ENCODE results near the gene PAX8. TPM values are rescaled to one million over a fixed set of nuclear protein-coding genes. Genes with fewer than 3 reads are reported as not detected.

The PAX8 gene
- total RNA-seq, 2 experiments from 2014 or later: 1.6 to 2.6 TPM

DNA sequence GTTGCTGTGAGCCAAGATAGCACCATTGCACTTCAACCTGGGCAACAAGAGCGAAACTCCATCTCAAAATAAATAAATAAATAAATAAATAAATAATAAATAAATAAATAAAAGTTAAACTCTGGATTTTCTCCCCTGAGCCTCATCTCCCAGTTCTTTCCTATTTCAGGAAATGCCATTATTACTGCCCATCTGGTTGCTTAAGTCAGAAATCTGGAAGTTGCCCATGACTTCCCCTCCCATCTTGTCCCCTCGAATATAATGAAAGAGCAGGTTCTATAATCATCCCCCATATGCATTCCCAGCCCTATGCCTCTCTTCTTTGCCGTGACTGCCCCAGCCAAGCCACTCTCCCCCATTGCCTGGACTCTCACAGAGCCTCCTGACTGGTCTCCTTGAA lies 109.1 kb downstream of the PAX8 start:
- peaks cover 7% of the 10 kb centered on the region for H3K79me2 ChIP-seq (ENCODE audit: insufficient read depth, low read depth, low read length)
- no TSS peak for BruUV-seq (replicated peaks)
- H3K4me3 ChIP-seq (ENCODE audit: low read depth, low read length, poor library complexity, severe bottlenecking): no peak overlapping the region
- intact Hi-C loops (cut with micrococcal nuclease; ENCODE audit: unreplicated experiment): no loop called here
- no peak for DNase-seq (ENCODE audit: low spot score)
- TF ChIP-seq CTCF (conservative IDR thresholded peaks at IDR 0.05; ENCODE audit: low read length) (no peak), EZH2phosphoT487 (IDR thresholded peaks at IDR 0.05; ENCODE audit: borderline replicate concordance, low read depth, low read length) (no peak)
- no peaks in the 10 kb centered on the region for H3K9me3 ChIP-seq (ENCODE audit: low read length)
- no peaks in the 10 kb centered on the region for H3K9me2 ChIP-seq (ENCODE audit: insufficient read depth, low read length)
- no peaks in the 10 kb centered on the region for H4K20me1 ChIP-seq (ENCODE audit: insufficient read depth, low read length)
- peaks cover 19% of the 10 kb centered on the region for H3K4me1 ChIP-seq (ENCODE audit: insufficient read depth, low read length, poor library complexity, severe bottlenecking)
- POLR2A ChIA-PET: no interaction called here
- no peak overlapping the region for H3K27ac ChIP-seq (ENCODE audit: low read depth, low read length, poor library complexity, severe bottlenecking)
- no peaks in the 10 kb centered on the region for H3K36me3 ChIP-seq (ENCODE audit: insufficient read depth, low read length)
- CTCF ChIA-PET (ENCODE audit: unreplicated experiment): no interaction called here
- no peak overlapping the region for H2AFZ ChIP-seq (ENCODE audit: low read length)
- no peak overlapping the region for H3K4me2 ChIP-seq (ENCODE audit: low read length)

GRCh38 chr2:113169002-113169530 lies 109.7 kb downstream of the PAX8 start:
- intact Hi-C loops (cut with micrococcal nuclease; ENCODE audit: unreplicated experiment): no loop called here
- TF ChIP-seq EZH2phosphoT487 (IDR thresholded peaks at IDR 0.05; ENCODE audit: borderline replicate concordance, low read depth, low read length) (no peak), CTCF (conservative IDR thresholded peaks at IDR 0.05; ENCODE audit: low read length) (no peak)
- H3K4me3 ChIP-seq (ENCODE audit: low read depth, low read length, poor library complexity, severe bottlenecking): no peak overlapping the region
- no peak overlapping the region for H3K27ac ChIP-seq (ENCODE audit: low read depth, low read length, poor library complexity, severe bottlenecking)
- BruUV-seq (replicated peaks): no TSS peak
- ChIA-PET CTCF (ENCODE audit: unreplicated experiment) (no interaction called here), POLR2A (no interaction called here)
- peaks cover 2% of the 10 kb centered on the region; the same call in 1 of the 2 replicates for H3K79me2 ChIP-seq (ENCODE audit: insufficient read depth, low read depth, low read length)
- H3K36me3 ChIP-seq (ENCODE audit: insufficient read depth, low read length): no peaks in the 10 kb centered on the region
- H3K9me2 ChIP-seq (ENCODE audit: insufficient read depth, low read length): no peaks in the 10 kb centered on the region
- H3K9me3 ChIP-seq (ENCODE audit: low read length): no peaks in the 10 kb centered on the region
- no peak overlapping the region for H3K4me2 ChIP-seq (ENCODE audit: low read length)
- DNase-seq (ENCODE audit: low spot score): no peak
- H2AFZ ChIP-seq (ENCODE audit: low read length): no peak overlapping the region
- no peaks in the 10 kb centered on the region for H4K20me1 ChIP-seq (ENCODE audit: insufficient read depth, low read length)
- peaks cover 19% of the 10 kb centered on the region for H3K4me1 ChIP-seq (ENCODE audit: insufficient read depth, low read length, poor library complexity, severe bottlenecking)

GRCh38 chr2:113167962-113168340 lies 110.8 kb downstream of the PAX8 start:
- H3K9me2 ChIP-seq (ENCODE audit: insufficient read depth, low read length): no peaks in the 10 kb centered on the region
- no peak overlapping the region for H2AFZ ChIP-seq (ENCODE audit: low read length)
- POLR2A ChIA-PET: no interaction called here
- no peaks in the 10 kb centered on the region for H3K9me3 ChIP-seq (ENCODE audit: low read length)
- no TSS peak for BruUV-seq (replicated peaks)
- H3K4me1 ChIP-seq (ENCODE audit: insufficient read depth, low read length, poor library complexity, severe bottlenecking): peaks cover 12% of the 10 kb centered on the region
- no peak overlapping the region for H3K4me3 ChIP-seq (ENCODE audit: low read depth, low read length, poor library complexity, severe bottlenecking)
- H3K79me2 ChIP-seq (ENCODE audit: insufficient read depth, low read depth, low read length): no peaks in the 10 kb centered on the region
- no peak overlapping the region for H3K27ac ChIP-seq (ENCODE audit: low read depth, low read length, poor library complexity, severe bottlenecking)
- DNase-seq (ENCODE audit: low spot score): no peak
- H3K36me3 ChIP-seq (ENCODE audit: insufficient read depth, low read length): no peaks in the 10 kb centered on the region
- intact Hi-C loops (cut with micrococcal nuclease; ENCODE audit: unreplicated experiment): no loop called here
- H4K20me1 ChIP-seq (ENCODE audit: insufficient read depth, low read length): no peaks in the 10 kb centered on the region
- H3K4me2 ChIP-seq (ENCODE audit: low read length): no peak overlapping the region
- TF ChIP-seq EZH2phosphoT487 (IDR thresholded peaks at IDR 0.05; ENCODE audit: borderline replicate concordance, low read depth, low read length): no peak
- TF ChIP-seq CTCF (conservative IDR thresholded peaks at IDR 0.05; ENCODE audit: low read length): no peak
- CTCF ChIA-PET (ENCODE audit: unreplicated experiment): no interaction called here
